Heart right ventricle (tissue), 16 donors: ENCODE results near the gene PCDHGA10. TPM values are rescaled to one million over a fixed set of nuclear protein-coding genes. Genes with fewer than 3 reads are reported as not detected.

Source experiments
- ATAC-seq, 8 donors: fragments of 200-7000 bp; cut with Tn5 transposase; one replicate each; pipeline ENCODE4 v1.9.1; 2020; ENCODE audit warnings: mild to moderate bottlenecking in 8 of 8, moderate library complexity in 8 of 8, moderate number of reproducible peaks in 1 of 8
- DNase-seq, 2 donors: peaks; one replicate each; pipeline ENCODE4 v3.0.0-alpha.2; 2020
- H3K27ac ChIP-seq, 10 donors: fragments of 200-600 bp; sonication (generic) in 2 of 10; one replicate each; pipeline versions ENCODE4 v1.5.0 to v1.8.0; 2020 to 2022; ENCODE audit warnings: mild to moderate bottlenecking in 3 of 10
- H3K27me3 ChIP-seq, 7 donors: fragments of 200-600 bp; one replicate each; pipeline ENCODE4 v1.8.0; 2021 to 2022; ENCODE audit warnings: mild to moderate bottlenecking in 2 of 7
- H3K36me3 ChIP-seq, 9 donors: fragments of 200-600 bp; sonication (generic) in 1 of 9; one replicate each; pipeline versions ENCODE4 v1.5.0 to v1.8.0; 2020 to 2022; ENCODE audit warnings: mild to moderate bottlenecking in 2 of 9
- H3K4me1 ChIP-seq, 9 donors: fragments of 200-600 bp; sonication (generic) in 1 of 9; one replicate each; pipeline versions ENCODE4 v1.5.0 to v1.8.0; 2020 to 2022; ENCODE audit warnings: mild to moderate bottlenecking in 4 of 9
- H3K4me3 ChIP-seq, 10 donors: fragments of 200-600 bp; sonication (generic) in 2 of 10; one replicate each; pipeline versions ENCODE4 v1.5.0 to v1.8.0; 2020 to 2022; ENCODE audit warnings: mild to moderate bottlenecking in 7 of 10, moderate library complexity in 2 of 10
- H3K9me3 ChIP-seq, 11 donors: fragments of 200-600 bp in 10 of 11; sonication (generic) in 2 of 11; one replicate each; pipeline versions ENCODE4 v1.5.0 to v1.8.0; 2013 to 2022; ENCODE audit warnings: mild to moderate bottlenecking in 2 of 11, control low read depth in 1 of 11, moderate library complexity in 1 of 11
- WGBS, 2 donors: extraction: QIAGEN DNeasy Blood & Tissue Kit; methylation state at CpG; one replicate each; pipeline ENCODE4 v1.1.7; 2013; ENCODE audit warnings: inconsistent platforms in 1 of 2; 5-methylcytosine and 5-hydroxymethylcytosine counted together
- intact Hi-C, 10 donors: fragments of 100-400 bp; cut with DNase I; formaldehyde crosslinking; loops; one replicate each; pipeline versions ENCODE4 v1.11.1 to v1.14.2; 2022
- polyA plus RNA-seq, 2 donors: library from polyadenylated mRNA; stranded (reverse); fragments of 200-250 nt; gene quantifications; one replicate each; pipeline ENCODE4 v1.2.3, GENCODE V29; 2013
- total RNA-seq, 10 donors: library from RNA; stranded (reverse); fragmentation: NEBNext Ultra II Directional in 3 of 10; extraction: Animal tissue kit (Norgen Biotek cat#: 25700) in 3 of 10; gene quantifications; one replicate each; pipeline versions ENCODE4 v1.2.1 to v1.2.4, GENCODE V29; 2021 to 2023
- TF ChIP-seq, protein P1 (sequence below), 9 donors: fragments of 200-600 bp; sonication (generic) in 2 of 9; IDR thresholded peaks; one replicate each; pipeline versions ENCODE4 v1.5.0 to v1.8.0; 2021 to 2022; ENCODE audit warnings: antibody characterized with exemption in 9 of 9, mild to moderate bottlenecking in 5 of 9, moderate library complexity in 1 of 9
- donor health status: Arrhythmogenic right ventricular cardiomyopathy.
- donor health status: ischemic (EF 13 %, LVEDD 7.1; RV severe dilation, severe dysfunction).
- donor health status: healthy with polysubstance abuse.
- donor health status: DM: no; HTN: yes; CAD: no.
- donor health status: DM: no; HTN: no; CAD: no.
- donor health status: ischemic (EF 25% LVEDD 6.9; RV normal size, moderate dysfunction).
- donor health status: ischemic (EF 25% LVEDD 5.7; RV mildly dilated, moderate dysfunction).
- donor health status: healthy.
- donor health status: DM: yes; HTN: yes; CAD: no.
- donor health status: Ischemic cardiomyopathy.
- donor health status: ischemic (EF 35%, LVEDD 5.7; RV mildly dilated, moderate dysfunction).
- donor health status: nonischemic (EF 11% LVEDD 7.7; RV severe dilation, severe dysfunction).
- donor health status: DM: yes; HTN: yes; CAD: no.
- donor health status: PGD.
- donor health status: ischemic (EF 29% LVEDD 5.4; RV normal size, mild dysfunction).
- donor health status: nonischemic (EF 23%, LVEDD 6.1; RV moderate dilation, normal function).

Gene PCDHGA10
- total and polyA plus RNA-seq, 12 donors = 0.52 to 7.8 (median 6.3) TPM

DNA sequence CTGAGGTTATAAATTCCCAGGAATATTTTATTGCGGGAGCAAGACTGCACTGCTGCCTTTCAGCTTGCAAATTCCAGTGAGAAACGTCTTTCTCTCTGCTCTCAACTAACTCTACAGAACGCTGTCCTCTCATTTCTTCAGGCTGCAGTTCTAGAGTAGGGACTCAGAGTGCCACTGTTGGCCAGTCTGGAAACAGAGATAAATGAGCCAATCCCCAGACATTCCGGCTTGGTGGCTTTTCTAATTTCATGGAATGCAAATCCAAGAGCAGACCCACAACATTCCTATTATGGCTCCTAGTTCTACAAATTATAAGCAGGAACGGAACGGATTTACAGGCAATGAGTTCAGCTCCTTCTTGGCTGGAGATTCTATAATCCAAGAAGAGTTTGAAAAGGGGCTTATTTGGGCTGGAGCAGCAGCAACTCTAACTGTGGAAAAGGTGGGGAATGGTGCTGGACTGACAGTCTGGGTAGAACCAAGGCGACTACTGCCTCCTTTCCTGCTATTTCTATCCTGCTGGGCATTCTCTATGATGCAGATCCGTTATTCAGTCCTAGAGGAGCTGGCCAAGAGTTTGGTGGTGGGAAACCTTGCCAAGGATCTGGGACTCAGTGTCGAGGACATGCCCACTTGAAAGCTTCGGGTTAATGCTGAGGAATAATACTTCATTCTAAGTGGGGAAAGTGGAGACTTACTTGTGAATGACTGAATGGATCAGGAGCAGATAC lies 26.8 kb downstream of the PCDHGA10 start:
- Histone ChIP-seq H3K36me3 (peaks cover 0 to 33% (median 0%) of the 10 kb centered on the region in 9 donors), H3K9me3 (peaks cover 0 to 94% (median 40%) of the 10 kb centered on the region in 11 donors), H3K4me1 (peaks cover 0 to 16% (median 0%) of the 10 kb centered on the region in 9 donors), H3K4me3 (no peak overlapping the region), H3K27me3 (no peaks in the 10 kb centered on the region), H3K27ac (no peak overlapping the region)
- peak in 3 of 8 donors; percentile 26 to 70 (median 68) for ATAC-seq
- intact Hi-C loops = loop anchor here in 1 of 10 donors (5.0 kb wide), 1 partner anchor 38 kb away; the partner anchor contains the start of gene PCDHGC3
- TF ChIP-seq, protein P1, sequence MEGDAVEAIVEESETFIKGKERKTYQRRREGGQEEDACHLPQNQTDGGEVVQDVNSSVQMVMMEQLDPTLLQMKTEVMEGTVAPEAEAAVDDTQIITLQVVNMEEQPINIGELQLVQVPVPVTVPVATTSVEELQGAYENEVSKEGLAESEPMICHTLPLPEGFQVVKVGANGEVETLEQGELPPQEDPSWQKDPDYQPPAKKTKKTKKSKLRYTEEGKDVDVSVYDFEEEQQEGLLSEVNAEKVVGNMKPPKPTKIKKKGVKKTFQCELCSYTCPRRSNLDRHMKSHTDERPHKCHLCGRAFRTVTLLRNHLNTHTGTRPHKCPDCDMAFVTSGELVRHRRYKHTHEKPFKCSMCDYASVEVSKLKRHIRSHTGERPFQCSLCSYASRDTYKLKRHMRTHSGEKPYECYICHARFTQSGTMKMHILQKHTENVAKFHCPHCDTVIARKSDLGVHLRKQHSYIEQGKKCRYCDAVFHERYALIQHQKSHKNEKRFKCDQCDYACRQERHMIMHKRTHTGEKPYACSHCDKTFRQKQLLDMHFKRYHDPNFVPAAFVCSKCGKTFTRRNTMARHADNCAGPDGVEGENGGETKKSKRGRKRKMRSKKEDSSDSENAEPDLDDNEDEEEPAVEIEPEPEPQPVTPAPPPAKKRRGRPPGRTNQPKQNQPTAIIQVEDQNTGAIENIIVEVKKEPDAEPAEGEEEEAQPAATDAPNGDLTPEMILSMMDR (IDR thresholded peaks at IDR 0.05) = no peak
- WGBS, 2 donors = 60 to 66% methylated on average over 10 of the region's 10 CpGs
- DNase-seq = no peak

DNA sequence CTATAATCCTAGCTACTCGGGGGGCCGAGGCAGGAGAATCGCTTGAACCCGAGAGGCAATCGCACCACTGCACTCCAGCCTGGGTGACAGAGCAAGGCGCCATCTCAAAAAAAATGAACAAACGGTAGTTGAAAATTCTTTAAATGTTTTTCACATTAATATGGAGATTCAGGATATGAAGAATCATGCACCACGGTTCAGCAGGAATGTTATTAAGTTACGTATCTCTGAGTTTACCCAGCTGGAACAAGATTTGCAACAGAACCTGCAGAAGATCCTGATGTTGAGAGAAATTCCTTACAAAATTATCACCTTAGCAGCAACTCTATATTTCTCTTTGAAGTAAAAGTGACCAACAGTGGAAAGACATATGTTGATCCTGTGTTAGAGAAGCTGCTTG lies 27.6 kb downstream of the PCDHGA10 start:
- intact Hi-C loops = loop anchor here in 1 of 10 donors (5.0 kb wide), 1 partner anchor 37 kb away; the partner anchor contains the start of gene PCDHGC3
- ATAC-seq (no peak), DNase-seq (no peak)
- Histone ChIP-seq H3K27ac (no peak overlapping the region), H3K4me1 (peaks cover 0 to 16% (median 0%) of the 10 kb centered on the region in 9 donors), H3K4me3 (no peak overlapping the region), H3K9me3 (peaks cover 0 to 94% (median 45%) of the 10 kb centered on the region in 11 donors), H3K27me3 (no peaks in the 10 kb centered on the region), H3K36me3 (peaks cover 0 to 40% (median 0%) of the 10 kb centered on the region in 9 donors)
- TF ChIP-seq, protein P1 (IDR thresholded peaks at IDR 0.05) = no peak
- 97% methylated on average over 9 of the region's 9 CpGs for WGBS, 2 donors

DNA sequence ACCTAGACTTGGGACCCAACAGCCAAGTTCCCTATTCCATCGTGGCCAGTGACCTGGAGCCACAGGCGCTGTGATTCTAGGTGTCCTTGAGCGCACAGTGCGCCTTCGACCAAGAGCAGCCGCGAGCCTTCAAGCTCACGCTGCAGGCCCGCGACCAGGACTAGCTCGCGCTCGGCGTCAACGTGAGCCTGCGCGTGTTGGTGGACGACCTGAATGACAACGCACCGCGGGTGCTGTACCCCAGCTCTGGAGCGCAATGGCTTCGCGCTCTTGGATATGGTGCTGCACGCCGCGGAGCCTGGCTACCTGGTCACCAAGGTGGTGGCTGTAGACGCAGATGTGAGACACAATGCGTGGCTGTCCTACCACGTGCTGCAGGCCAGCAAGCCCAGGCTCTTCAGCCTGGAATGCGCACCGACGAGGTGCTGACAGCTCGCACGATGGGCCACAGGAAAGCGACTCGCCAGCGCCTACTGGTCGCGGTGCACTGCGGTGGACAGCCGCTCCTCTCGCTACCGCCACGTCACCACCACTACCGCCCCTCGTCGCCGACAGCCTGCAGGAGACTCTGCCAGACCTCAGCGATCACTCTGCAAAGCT lies 28.9 kb downstream of the PCDHGA10 start:
- Histone ChIP-seq H3K36me3 (peaks cover 0 to 32% (median 0%) of the 10 kb centered on the region in 9 donors), H3K9me3 (peaks cover 0 to 88% (median 38%) of the 10 kb centered on the region in 11 donors), H3K4me1 (peaks cover 0 to 16% (median 0%) of the 10 kb centered on the region in 9 donors), H3K4me3 (no peak overlapping the region), H3K27me3 (no peaks in the 10 kb centered on the region), H3K27ac (peak overlapping the region in 1 of 10 donors; percentile 5)
- peak; percentile 60 to 92 (median 82) for ATAC-seq
- WGBS, 2 donors = 51 to 53% methylated on average over 50 of the region's 50 CpGs
- TF ChIP-seq, protein P1 (IDR thresholded peaks at IDR 0.05) = peak in 1 of 9 donors; percentile 5
- intact Hi-C loops = loop anchor here in 1 of 10 donors (5.0 kb wide), 1 partner anchor 36 kb away; the partner anchor contains the start of gene PCDHGC3
- DNase-seq = no peak

DNA sequence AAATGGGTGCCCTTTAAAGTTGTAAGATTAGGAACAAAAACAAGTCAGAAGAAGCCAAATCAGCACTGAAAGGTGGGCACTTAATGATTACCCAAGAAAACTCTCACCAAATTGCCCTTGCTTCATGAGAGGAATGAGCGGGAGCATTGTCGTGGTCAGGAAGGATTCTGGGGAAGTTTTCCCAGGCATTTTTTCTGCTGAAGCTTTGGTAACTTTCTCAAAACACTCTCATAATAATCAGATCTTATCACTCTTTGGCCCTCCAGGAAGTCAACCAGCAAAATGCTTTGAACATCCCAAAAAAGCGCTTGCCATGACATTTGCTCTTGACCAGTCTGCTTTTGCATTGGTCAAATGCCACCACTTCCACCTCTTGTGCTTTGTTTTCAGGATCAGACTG lies 52.6 kb downstream of the PCDHGA10 start:
- Histone ChIP-seq H3K9me3 (peaks cover 0 to 15% (median 0%) of the 10 kb centered on the region in 11 donors), H3K4me1 (peaks cover 0 to 3% (median 0%) of the 10 kb centered on the region in 9 donors), H3K36me3 (peaks cover 0 to 26% (median 0%) of the 10 kb centered on the region in 9 donors), H3K27me3 (no peaks in the 10 kb centered on the region), H3K4me3 (no peak overlapping the region), H3K27ac (no peak overlapping the region)
- TF ChIP-seq, protein P1 (IDR thresholded peaks at IDR 0.05) = no peak
- intact Hi-C loops = no loop called here
- ATAC-seq (no peak), DNase-seq (no peak)
- WGBS, 2 donors = 97 to 99% methylated on average over 3 of the region's 3 CpGs
